ENCODE results near the gene SLC13A3. TPM values are rescaled to one million over a fixed set of nuclear protein-coding genes. Genes with fewer than 3 reads are reported as not detected.

The SLC13A3 gene
- total and polyA plus RNA-seq, 2 of the 4 experiments (the other 2 are of a cell fraction) = 2.5 to 4.2 TPM

DNA sequence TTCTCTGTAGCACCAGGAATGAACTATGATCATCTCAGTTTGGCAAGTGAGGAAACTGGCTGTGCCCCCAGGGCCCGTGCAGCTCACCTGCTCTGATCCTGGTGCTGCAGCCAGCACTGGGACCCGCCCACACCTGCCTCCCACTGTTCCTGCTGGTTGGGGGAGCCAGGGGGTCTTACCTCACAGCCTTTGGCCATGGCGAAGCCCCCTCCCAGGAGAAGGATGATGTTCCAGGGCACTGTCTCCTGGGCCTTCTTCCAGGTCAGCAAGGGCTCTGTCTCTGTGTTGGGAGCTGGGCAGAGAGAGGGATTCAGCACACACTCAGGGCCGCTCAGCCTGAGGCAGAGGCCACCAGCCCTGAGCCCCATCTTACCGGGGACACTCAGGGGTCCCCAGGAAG, 75.9 kb downstream of the SLC13A3 start:
- H2BK120ac ChIP-seq (ENCODE audit: low read depth, low read length) = no peak overlapping the region
- no peak overlapping the region for H2AK5ac ChIP-seq (ENCODE audit: low read depth, low read length)
- H3K9me3 ChIP-seq (ENCODE audit: control insufficient read depth, insufficient read depth, low read length) = no peaks in the 10 kb centered on the region
- no peak overlapping the region for H3K4me2 ChIP-seq (ENCODE audit: low read depth, low read length)
- DNase-seq (no peak), ATAC-seq (ENCODE audit: low read depth) (no peak)
- TF ChIP-seq RFX5 (IDR thresholded peaks at IDR 0.05; ENCODE audit: low read depth, low read length) (no peak), SMC3 (IDR thresholded peaks at IDR 0.05; ENCODE audit: low read depth, low read length) (no peak), CEBPB (IDR thresholded peaks at IDR 0.05; ENCODE audit: low read depth, low read length) (no peak), RAD21 (IDR thresholded peaks at IDR 0.05; ENCODE audit: low read length) (no peak), NFE2L2 (IDR thresholded peaks at IDR 0.05; ENCODE audit: low read depth, low read length) (no peak), BHLHE40 (IDR thresholded peaks at IDR 0.05; ENCODE audit: low read depth, low read length) (no peak), MAFK (IDR thresholded peaks at IDR 0.05; ENCODE audit: low read depth, low read length) (no peak)
- TF ChIP-seq, protein P1, sequence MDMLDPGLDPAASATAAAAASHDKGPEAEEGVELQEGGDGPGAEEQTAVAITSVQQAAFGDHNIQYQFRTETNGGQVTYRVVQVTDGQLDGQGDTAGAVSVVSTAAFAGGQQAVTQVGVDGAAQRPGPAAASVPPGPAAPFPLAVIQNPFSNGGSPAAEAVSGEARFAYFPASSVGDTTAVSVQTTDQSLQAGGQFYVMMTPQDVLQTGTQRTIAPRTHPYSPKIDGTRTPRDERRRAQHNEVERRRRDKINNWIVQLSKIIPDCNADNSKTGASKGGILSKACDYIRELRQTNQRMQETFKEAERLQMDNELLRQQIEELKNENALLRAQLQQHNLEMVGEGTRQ (IDR thresholded peaks at IDR 0.05; ENCODE audit: low read depth, low read length) = no peak
- no peak overlapping the region for H2AK9ac ChIP-seq (replicated peaks; ENCODE audit: low read depth, low read length, poor library complexity)
- H3K27ac ChIP-seq (ENCODE audit: insufficient read depth, low read length) = no peak overlapping the region
- H3K79me1 ChIP-seq (ENCODE audit: low read depth in 1 of 2, low read length in 2 of 2) = no peaks in the 10 kb centered on the region
- no peak overlapping the region for H3K56ac ChIP-seq (ENCODE audit: extremely low read depth, insufficient read depth, low read length)
- ChIA-PET CTCF (interaction anchor here (0.7 kb wide), 1 partner anchor 1480 kb away, joined by 4 read pairs; no protein-coding TSS in a partner anchor), POLR2A (ENCODE audit: unreplicated experiment) (no interaction called here)
- intact Hi-C loops (cut with micrococcal nuclease) (no loop called here), in situ Hi-C loops (cut with MboI; ENCODE audit: low sequenced_read_pairs) (no loop called here), dilution Hi-C loops (cut with HindIII; ENCODE audit: low sequenced_read_pairs, unreplicated experiment) (no loop called here)
- no peak overlapping the region for H3K4ac ChIP-seq (ENCODE audit: low read depth, low read length)
- no peak overlapping the region for H2BK5ac ChIP-seq (ENCODE audit: low read depth, low read length, poor library complexity, severe bottlenecking)
- H3K4me3 ChIP-seq (ENCODE audit: insufficient read depth, low read depth, low read length) = no peak overlapping the region
- no peak overlapping the region for H3K14ac ChIP-seq (replicated peaks; ENCODE audit: low read depth, low read length)
- no peak overlapping the region for H2AFZ ChIP-seq (replicated peaks; ENCODE audit: low read length, poor library complexity)
- H2BK15ac ChIP-seq (ENCODE audit: low read depth, low read length) = no peak overlapping the region
- no peak overlapping the region for H3K23ac ChIP-seq (ENCODE audit: low read depth, low read length)
- peaks cover 2% of the 10 kb centered on the region; the same call in 1 of the 2 replicates for H3K4me1 ChIP-seq (ENCODE audit: control insufficient read depth, insufficient read depth, low read length)
- BruUV-seq (replicated peaks) = no TSS peak
- H4K20me1 ChIP-seq (ENCODE audit: insufficient read depth, low read length) = no peaks in the 10 kb centered on the region
- no peak overlapping the region for H4K8ac ChIP-seq (ENCODE audit: low read depth in 2 of 2, low read length in 2 of 2)
- no CpG with 5 or more reads among the region's 5 CpGs for WGBS, 2 experiments (ENCODE audit: extremely low coverage in 2 of 2, insufficient read length in 1 of 2)
- H2BK20ac ChIP-seq (ENCODE audit: low read depth, low read length) = no peak overlapping the region
- H3K18ac ChIP-seq (ENCODE audit: low read depth, low read length) = no peak overlapping the region
- H4K5ac ChIP-seq (ENCODE audit: low read depth, low read length) = no peak overlapping the region
- no peaks in the 10 kb centered on the region for H3K9me1 ChIP-seq (ENCODE audit: insufficient read depth, low read length)
- no peaks in the 10 kb centered on the region for H3K36me3 ChIP-seq (ENCODE audit: control insufficient read depth, insufficient read depth, low read length)
- no peaks in the 10 kb centered on the region for H3K27me3 ChIP-seq (ENCODE audit: control insufficient read depth, insufficient read depth, low read length)
- no peak overlapping the region for H4K91ac ChIP-seq (ENCODE audit: insufficient read depth, low read depth, low read length)
- no peak overlapping the region for H3K9ac ChIP-seq (ENCODE audit: low read depth, low read length)
